OCI-LY3 (cell line): ENCODE data around the gene CCDC92.

Experiments
- H2AFZ ChIP-seq: fragments of 200-600, 300-600 bp; shearing (Covaris generic); 2 replicates; pipeline ENCODE4 v1.6.0; 2014; ENCODE audit warnings: antibody characterized with exemption, low read depth, low read length
- H3K27ac ChIP-seq: fragments of 200-600, 300-600 bp; sonication (generic); 2 replicates; pipeline ENCODE4 v1.5.1; 2014; ENCODE audit warnings: mild to moderate bottlenecking, low read length, moderate library complexity, mixed read lengths
- H3K27me3 ChIP-seq: fragments of 200-600, 300-600 bp; sonication (generic); 2 replicates; pipeline ENCODE4 v1.6.1; 2014; ENCODE audit warnings: low read depth, low read length, mixed read lengths
- H3K36me3 ChIP-seq: fragments of 200-600, 300-600 bp; sonication (generic); replicated peaks from 2 replicates; pipeline ENCODE3; 2014; ENCODE audit warnings: low read depth, low read length, mixed read lengths
- H3K4me1 ChIP-seq: fragments of 300-600, 200-600 bp; sonication (generic); 2 replicates; pipeline ENCODE4 v1.6.1; 2014; ENCODE audit warnings: low read length, mixed read lengths
- H3K4me2 ChIP-seq: fragments of 200-600, 300-600 bp; sonication (generic); 2 replicates; pipeline ENCODE4 v1.6.1; 2014; ENCODE audit warnings: low read length, mixed read lengths
- H3K4me3 ChIP-seq: fragments of 300-600, 200-600 bp; sonication (generic); 2 replicates; pipeline ENCODE4 v1.5.1; 2014; ENCODE audit warnings: antibody characterized with exemption, mild to moderate bottlenecking, low read length, moderate library complexity
- H3K79me2 ChIP-seq: fragments of 300-600, 200-600 bp; shearing (Covaris generic); 2 replicates; pipeline ENCODE4 v1.6.1; 2014; ENCODE audit warnings: mild to moderate bottlenecking, low read length, mixed read lengths
- H3K9ac ChIP-seq: fragments of 300-600, 200-600 bp; shearing (Covaris generic); 2 replicates; pipeline ENCODE4 v1.6.0; 2014; ENCODE audit warnings: mild to moderate bottlenecking, low read length, moderate library complexity
- H3K9me3 ChIP-seq: fragments of 200-600, 300-600 bp; shearing (Covaris generic); 2 replicates; pipeline ENCODE4 v1.6.1; 2014; ENCODE audit warnings: low read length, mixed read lengths; ENCODE audit not compliant: insufficient read depth
- H4K20me1 ChIP-seq: fragments of 200-600, 300-600 bp; sonication (generic); 2 replicates; pipeline ENCODE4 v1.6.1; 2016; ENCODE audit warnings: low read length, mixed read lengths; ENCODE audit not compliant: insufficient read depth
- EZH2phosphoT487 ChIP-seq: fragments of 200-600 bp; shearing (Covaris generic); IDR thresholded peaks from 2 replicates; pipeline ENCODE4 v1.6.1; 2018; ENCODE audit warnings: antibody characterized with exemption, mixed run types, low read depth
- TF ChIP-seq, protein P1 (sequence below): fragments of 200-600, 300-600 bp; sonication (generic); IDR thresholded peaks from 2 replicates; pipeline ENCODE4 v1.5.1; 2014; ENCODE audit warnings: antibody characterized with exemption, low read length, low read depth

CCDC92 gene

DNA sequence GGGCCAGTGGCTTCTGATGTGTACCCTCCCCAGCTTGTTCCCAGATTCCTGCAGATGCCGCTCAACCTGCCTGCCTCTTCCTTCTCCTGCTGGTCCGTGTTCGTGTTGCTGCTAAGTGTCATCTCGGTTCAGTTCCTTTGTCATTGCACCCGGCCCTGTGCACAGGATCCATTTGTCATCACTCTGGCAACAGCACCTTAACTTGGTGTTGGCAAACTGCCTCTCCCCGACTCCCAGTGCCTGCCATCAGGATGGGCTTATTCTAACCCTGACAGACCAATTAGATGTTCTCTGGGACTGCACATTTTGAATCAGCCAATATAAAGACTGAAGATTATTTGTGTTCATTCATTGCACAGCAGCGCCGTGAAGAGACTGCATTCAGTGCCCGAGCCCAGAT, 73.3 kb downstream of the CCDC92 start:
- H3K36me3 ChIP-seq, result no peaks in the 10 kb centered on the region

DNA sequence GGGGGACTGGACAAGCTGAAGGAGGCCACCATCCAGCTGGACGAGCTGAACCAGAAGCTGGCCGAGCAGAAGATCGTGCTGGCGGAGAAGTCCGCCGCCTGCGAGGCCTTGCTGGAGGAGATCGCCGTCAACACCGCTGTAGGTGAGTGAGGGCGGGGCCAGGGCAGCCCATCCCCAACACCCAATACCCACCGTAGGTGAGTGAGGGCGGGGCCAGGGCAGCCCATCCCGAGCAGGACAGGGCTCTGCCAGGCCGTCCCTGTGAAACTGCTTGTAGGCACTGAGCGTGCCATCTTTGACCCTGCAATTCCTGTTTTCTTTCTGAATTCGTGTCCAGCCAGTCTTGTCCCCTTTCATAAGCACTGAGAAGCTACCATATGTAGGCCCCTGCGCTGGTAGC, 74.0 kb downstream of the CCDC92 start:
- Histone ChIP-seq H3K9ac (no peak overlapping the region), H4K20me1 (no peaks in the 10 kb centered on the region), H3K27ac (no peak overlapping the region), H3K4me1 (no peaks in the 10 kb centered on the region), H3K4me2 (no peak overlapping the region), H3K79me2 (no peaks in the 10 kb centered on the region), H2AFZ (no peak overlapping the region), H3K27me3 (peaks cover 8% of the 10 kb centered on the region; the same call in 1 of the 2 replicates), H3K4me3 (no peak overlapping the region), H3K36me3 (no peaks in the 10 kb centered on the region), H3K9me3 (no peaks in the 10 kb centered on the region)
- TF ChIP-seq EZH2phosphoT487, result no peak
- TF ChIP-seq, protein P1, sequence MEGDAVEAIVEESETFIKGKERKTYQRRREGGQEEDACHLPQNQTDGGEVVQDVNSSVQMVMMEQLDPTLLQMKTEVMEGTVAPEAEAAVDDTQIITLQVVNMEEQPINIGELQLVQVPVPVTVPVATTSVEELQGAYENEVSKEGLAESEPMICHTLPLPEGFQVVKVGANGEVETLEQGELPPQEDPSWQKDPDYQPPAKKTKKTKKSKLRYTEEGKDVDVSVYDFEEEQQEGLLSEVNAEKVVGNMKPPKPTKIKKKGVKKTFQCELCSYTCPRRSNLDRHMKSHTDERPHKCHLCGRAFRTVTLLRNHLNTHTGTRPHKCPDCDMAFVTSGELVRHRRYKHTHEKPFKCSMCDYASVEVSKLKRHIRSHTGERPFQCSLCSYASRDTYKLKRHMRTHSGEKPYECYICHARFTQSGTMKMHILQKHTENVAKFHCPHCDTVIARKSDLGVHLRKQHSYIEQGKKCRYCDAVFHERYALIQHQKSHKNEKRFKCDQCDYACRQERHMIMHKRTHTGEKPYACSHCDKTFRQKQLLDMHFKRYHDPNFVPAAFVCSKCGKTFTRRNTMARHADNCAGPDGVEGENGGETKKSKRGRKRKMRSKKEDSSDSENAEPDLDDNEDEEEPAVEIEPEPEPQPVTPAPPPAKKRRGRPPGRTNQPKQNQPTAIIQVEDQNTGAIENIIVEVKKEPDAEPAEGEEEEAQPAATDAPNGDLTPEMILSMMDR, result no peak

More for the DNA sequence above, 73.3 kb downstream of the CCDC92 start:
- no peak overlapping the region for H3K27ac ChIP-seq
- no peak for TF ChIP-seq EZH2phosphoT487
- TF ChIP-seq, protein P1, result no peak
- no peak overlapping the region for H3K4me3 ChIP-seq
- H2AFZ ChIP-seq, result no peak overlapping the region
- H3K9me3 ChIP-seq, result no peaks in the 10 kb centered on the region
- H3K27me3 ChIP-seq, result peaks cover 14% of the 10 kb centered on the region
- no peak overlapping the region for H3K4me2 ChIP-seq
- no peaks in the 10 kb centered on the region for H4K20me1 ChIP-seq
- H3K79me2 ChIP-seq, result no peaks in the 10 kb centered on the region
- no peak overlapping the region for H3K9ac ChIP-seq
- H3K4me1 ChIP-seq, result no peaks in the 10 kb centered on the region

DNA sequence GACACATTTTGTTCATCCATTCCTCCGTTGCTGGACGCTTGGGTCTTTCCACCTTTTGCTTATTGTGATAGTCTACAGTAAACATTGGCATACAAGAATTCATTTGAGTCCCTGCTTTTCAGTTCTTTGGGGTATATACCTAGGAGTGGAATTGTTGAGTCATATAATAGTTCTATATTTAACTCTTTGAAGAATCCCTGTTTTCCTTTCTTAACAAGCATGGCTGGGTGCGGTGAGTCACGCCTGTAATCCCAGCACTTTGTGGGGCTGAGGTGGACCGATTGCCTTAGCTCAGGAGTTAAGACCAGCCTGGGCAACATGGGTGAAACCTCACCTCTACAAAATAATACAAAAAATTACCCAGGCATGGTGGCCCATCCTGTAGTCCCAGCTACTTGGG, 75.4 kb downstream of the CCDC92 start:
- H3K79me2 ChIP-seq, result no peaks in the 10 kb centered on the region
- no peaks in the 10 kb centered on the region for H3K4me1 ChIP-seq
- no peak overlapping the region for H3K4me2 ChIP-seq
- H3K27me3 ChIP-seq, result peaks cover 8% of the 10 kb centered on the region; the same call in 1 of the 2 replicates
- H3K27ac ChIP-seq, result no peak overlapping the region
- no peak overlapping the region for H3K4me3 ChIP-seq
- no peaks in the 10 kb centered on the region for H4K20me1 ChIP-seq
- TF ChIP-seq, protein P1, result no peak
- no peak for TF ChIP-seq EZH2phosphoT487
- no peak overlapping the region for H3K9ac ChIP-seq
- H3K36me3 ChIP-seq, result no peaks in the 10 kb centered on the region
- no peak overlapping the region for H2AFZ ChIP-seq
- H3K9me3 ChIP-seq, result no peaks in the 10 kb centered on the region

DNA sequence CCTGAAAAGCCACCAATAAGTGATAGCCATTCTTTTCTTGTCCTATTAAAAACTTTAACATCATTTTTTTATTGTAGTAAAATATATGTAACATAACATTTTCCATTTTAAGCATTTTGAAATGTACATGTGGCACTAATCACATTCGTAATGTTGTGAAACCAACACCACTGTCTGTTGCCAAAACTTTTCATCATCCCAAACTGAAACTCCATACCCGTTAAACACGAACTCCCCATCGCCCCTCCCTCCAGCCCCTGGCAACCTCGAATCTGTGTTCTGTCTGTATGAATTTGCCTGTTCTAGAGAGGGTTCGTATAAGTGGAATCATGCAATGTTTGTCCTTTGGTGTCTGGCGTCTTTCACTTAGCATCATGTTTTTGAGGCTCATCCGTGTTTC, 75.9 kb downstream of the CCDC92 start:
- Histone ChIP-seq H3K4me1 (no peaks in the 10 kb centered on the region), H3K79me2 (no peaks in the 10 kb centered on the region), H2AFZ (no peak overlapping the region), H3K9me3 (no peaks in the 10 kb centered on the region), H3K27me3 (peaks cover 8% of the 10 kb centered on the region; the same call in 1 of the 2 replicates), H4K20me1 (no peaks in the 10 kb centered on the region), H3K27ac (no peak overlapping the region), H3K4me3 (no peak overlapping the region), H3K36me3 (no peaks in the 10 kb centered on the region), H3K9ac (no peak overlapping the region), H3K4me2 (no peak overlapping the region)
- TF ChIP-seq EZH2phosphoT487, result no peak
- TF ChIP-seq, protein P1, result no peak
